Mesenteric fat pad (tissue), 1 donor: ENCODE data around the gene GPR107. TPM values are rescaled to one million over a fixed set of nuclear protein-coding genes. Genes with fewer than 3 reads are reported as not detected.

ENCODE experiments used
- DNase-seq: peaks from one replicate; pipeline ENCODE4 v3.0.0-alpha.2; 2020; ENCODE audit warnings: low spot score
- total RNA-seq: library from RNA; stranded (reverse); fragmentation: NEBNext Ultra II Directional; extraction: Animal tissue kit (Norgen Biotek cat#: 25700); gene quantifications from one replicate; pipeline ENCODE4 v1.2.1, GENCODE V29; 2021
- donor health status: DM: yes; HTN: yes; CAD: no.

The GPR107 gene
- total RNA-seq, 1 donor from 2014 or later, result 33.4 TPM

DNA sequence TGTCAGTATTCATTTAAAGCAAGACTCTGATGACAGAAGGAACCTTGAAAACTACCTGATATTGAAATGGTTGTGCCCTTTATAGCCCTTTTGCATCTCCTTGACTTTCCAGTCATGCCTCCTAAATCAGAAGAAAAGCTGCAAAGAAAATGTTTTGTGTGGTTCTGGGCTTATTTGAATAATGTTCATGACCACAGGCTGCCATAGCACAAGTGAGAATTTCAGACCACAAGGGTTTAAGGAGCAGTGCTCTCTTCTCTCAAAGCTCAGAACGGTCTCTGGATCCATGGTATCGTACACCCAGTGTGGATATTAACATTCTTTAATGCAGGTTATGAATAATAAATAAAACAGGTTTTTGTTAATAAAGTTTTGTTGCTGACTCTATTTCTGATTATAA is 54.2 kb downstream of the GPR107 start:
- no peak for DNase-seq

DNA sequence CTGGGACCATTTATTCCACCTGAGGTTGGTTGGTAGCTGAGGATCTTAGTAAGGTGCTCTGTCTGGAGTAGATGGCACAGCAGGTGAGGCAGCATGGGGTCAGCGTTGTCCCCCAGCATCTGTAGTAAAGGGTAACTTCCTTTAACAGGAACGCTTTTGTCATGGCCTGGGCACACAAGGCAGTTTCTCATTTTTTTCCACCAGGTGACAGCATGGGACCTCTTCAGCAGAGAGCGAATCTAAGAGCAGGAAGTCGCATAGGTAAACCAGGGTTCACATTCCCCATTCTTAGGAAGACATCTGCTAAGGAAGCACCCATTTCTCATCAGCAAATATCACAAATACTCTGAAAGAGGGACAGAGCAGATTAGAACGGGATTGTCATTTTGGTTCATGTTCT is 56.5 kb downstream of the GPR107 start:
- no peak for DNase-seq

GRCh38 chr9:130110596-130111021 is 56.9 kb downstream of the GPR107 start:
- DNase-seq, result no peak

DNA sequence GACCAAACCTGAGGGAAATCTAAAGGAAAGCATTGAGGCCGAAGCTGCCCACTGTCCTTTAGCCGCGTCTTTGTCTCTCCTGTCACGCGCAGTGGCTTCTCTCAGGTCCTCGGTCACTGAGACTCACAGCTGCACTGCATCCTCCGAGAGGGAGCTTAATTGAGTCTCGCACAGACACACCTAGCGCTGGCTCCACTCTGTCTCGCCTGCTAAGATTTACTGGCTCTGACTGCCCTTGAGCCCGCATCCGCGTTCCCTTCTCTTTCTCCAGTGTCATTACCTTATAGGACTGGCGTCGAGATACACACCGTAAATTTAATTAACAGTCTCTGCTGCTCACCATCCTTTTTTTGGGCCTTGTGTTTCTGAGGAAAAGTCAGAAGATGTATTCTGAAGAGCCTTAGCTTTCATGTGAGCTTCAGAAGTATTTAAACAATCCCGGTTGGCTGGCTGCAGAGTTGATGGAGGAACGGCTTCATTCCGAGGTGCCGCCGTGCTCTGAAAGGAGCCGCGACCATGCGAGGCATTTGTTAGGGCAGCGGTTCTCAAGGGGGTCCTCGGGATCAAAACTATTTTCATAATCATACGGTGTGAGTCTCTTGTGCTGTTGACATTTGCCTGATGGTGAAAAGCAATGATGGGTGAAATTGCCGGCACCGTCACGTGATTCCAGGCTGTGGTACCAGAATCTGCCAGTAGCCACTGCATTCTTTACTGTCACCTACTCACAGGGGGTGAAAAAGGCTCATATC is 58.3 kb downstream of the GPR107 start:
- no peak for DNase-seq

- DNase-seq, result no peak
Observed at GRCh38 chr9:130112538-130113151, 58.9 kb downstream of the GPR107 start.

DNA sequence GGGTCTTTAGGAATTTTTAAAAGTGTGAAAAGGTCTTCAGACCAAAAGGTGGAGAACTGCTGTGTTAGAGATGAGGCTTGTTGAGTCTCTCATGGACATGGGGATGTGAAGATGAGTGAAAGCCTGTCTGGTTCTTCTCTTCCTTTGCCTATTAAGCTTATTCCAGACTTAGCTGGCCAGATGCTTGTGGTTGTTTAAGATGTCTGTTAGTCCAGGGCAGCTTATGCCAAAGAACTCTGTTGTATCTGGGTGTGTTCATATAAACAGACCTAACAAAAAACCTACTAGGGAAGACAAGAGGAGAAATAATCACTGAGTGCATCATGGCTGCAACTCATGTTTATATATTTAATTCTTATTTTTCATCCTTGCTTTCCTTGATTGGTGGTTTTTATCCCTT is 61.0 kb downstream of the GPR107 start:
- DNase-seq, result no peak

- no peak for DNase-seq
Observed at GRCh38 chr9:130116346-130116745, 62.6 kb downstream of the GPR107 start.

DNA sequence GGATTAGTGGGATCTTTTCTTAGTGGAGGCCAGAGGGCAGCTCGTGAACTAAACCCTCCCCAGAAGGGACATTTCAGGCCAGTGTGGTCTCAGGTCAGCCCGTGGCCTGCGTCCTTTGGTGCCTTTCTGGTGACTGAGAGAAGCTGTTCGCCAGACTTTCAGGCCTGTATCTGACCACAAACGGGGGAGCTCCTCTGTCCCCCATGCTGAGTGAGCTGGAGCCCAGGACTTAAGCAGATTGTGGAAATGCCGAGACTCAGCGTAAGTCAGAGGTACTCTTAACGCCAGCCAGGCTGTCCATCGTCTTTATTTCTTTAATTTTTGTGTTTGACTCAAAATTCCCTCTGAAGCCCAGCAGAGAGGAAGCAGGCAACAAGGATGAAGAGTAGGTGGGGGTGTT is 63.7 kb downstream of the GPR107 start:
- no peak for DNase-seq

DNA sequence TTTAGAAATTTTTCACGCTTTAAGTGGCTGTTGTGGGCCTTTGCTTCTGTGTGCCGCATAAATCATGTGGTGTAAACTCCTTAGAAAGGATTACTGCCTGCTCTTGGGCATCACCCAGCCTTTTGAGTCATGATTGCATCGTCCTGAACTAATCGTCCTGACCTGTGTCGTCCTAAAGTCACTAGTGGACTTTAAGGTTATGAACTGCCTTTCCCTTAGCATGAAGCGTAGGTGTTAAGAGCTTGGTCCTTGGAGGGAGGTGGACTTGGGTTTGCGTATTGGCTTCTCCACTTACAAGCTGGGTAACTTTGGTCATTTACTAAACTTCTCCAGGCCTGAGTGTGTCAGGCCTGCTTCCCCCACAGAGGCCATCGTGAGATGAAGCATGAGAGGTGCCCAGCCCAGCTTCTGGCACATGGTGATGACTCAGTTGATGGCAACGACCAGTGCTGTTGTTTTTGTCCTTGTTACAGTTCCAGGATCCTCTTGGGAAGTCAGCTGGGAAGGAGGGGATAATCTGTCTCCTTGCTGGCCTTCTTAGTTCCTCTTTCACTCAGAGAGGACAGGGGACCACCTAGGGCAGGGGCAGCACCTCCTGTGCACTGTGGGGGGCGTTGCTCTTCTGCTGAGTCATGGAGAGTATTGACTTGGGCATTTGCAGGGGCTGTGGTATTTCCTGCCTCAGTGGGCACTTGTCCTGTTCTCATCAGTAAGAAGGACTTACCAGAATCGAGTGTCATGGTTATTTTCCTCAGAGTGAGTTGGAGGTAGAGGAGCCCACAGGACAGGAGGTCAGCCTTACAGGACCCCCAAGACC is 64.3 kb downstream of the GPR107 start:
- DNase-seq, result no peak

- DNase-seq, result no peak
Observed at GRCh38 chr9:130118841-130119518, 65.3 kb downstream of the GPR107 start.

DNA sequence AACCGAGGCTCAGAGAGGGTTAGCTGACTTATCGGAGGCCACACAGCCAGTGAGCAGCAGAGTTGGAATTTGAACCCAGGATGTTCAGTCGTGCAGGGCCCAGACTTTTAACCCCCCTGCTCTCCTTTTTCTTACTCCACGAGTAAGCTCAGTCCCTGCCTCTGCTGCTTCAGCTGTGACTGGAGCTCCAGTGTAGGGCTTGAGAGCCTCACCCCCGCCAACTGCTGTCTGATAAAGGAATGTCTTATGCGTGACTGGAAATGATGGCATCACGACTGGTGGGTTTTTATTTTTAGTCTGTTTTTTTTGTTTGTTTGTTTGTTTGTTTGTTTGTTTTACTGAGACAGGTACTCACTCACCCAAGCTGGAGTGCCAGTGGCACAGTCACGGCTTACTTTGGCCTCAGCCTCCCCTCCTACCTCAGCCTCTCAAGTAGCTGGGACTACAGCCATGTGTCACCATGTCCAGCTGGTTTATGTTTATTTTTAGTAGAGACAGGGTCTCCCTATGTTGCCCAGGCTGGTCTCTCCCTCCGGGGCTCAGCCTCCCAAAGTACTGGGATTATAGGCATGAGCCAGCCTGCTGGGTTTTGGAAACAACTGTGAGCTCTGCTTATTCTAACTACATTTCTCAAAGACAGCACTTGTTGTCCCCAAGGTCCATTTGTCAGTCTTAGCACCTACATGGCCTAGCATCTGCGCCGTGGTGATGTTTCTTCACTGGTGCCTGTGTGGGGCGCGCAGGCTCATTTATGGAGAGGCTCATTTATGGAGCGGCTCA is 66.0 kb downstream of the GPR107 start:
- DNase-seq, result no peak

DNA sequence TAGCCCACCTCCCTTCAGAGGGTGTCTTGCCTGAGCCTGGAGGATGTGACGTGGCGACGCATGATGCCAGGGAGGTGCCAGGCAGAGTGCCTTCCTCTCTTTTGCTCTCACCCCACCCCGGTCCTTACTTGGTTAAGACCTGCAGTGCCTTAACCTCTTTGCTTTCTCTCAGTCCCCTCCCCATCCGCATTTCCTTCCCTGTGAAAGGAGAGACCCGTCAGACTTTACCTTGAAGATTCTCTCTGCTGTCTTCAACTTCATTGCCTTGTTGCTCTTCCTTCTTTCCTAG is 66.5 kb downstream of the GPR107 start:
- no peak for DNase-seq

- DNase-seq, result no peak
Observed at GRCh38 chr9:130120832-130121231, 67.1 kb downstream of the GPR107 start.

- DNase-seq, result no peak
Observed at GRCh38 chr9:130122456-130122855, 68.8 kb downstream of the GPR107 start.

GRCh38 chr9:130124085-130124860 is 70.6 kb downstream of the GPR107 start:
- DNase-seq, result no peak

DNA sequence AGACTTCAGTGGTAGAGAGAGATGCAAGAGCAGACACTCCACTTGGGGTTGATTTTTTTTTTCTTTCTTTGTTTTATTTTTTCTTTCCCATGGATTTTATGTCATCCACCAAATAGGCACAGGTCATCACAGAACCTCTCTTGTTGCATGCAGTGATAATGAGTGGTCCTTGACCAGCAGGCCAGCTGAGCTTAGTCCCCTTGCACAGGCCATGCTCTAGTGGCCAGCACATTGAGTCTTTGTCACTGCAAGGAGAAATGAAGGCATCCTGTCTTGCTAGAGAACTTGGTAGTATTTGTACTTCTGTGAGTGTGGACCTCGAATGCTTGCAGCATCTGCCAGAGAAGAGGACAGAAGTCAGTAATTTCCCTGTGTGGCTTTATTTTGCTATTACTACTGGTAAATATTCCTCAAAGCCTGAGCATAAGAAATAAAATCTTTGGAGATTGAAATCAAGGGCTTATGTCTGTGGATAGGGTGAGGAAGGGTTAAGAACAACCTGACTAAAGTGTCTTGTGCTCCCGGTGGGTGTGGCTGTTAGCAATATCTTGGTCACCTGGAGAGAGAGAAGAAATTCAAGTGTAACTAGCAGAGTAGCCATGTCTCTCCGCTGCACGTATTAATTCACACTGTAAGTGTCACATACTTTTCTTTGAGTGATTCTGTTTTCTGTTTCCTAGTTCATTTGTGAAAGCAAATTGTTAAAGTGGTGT is 73.2 kb downstream of the GPR107 start:
- DNase-seq, result no peak

GRCh38 chr9:130128251-130128650 is 74.5 kb downstream of the GPR107 start:
- no peak for DNase-seq

GRCh38 chr9:130128733-130129431 is 75.2 kb downstream of the GPR107 start:
- DNase-seq, result no peak
